ENCODE results near the gene CPTP.

Gene CPTP

DNA sequence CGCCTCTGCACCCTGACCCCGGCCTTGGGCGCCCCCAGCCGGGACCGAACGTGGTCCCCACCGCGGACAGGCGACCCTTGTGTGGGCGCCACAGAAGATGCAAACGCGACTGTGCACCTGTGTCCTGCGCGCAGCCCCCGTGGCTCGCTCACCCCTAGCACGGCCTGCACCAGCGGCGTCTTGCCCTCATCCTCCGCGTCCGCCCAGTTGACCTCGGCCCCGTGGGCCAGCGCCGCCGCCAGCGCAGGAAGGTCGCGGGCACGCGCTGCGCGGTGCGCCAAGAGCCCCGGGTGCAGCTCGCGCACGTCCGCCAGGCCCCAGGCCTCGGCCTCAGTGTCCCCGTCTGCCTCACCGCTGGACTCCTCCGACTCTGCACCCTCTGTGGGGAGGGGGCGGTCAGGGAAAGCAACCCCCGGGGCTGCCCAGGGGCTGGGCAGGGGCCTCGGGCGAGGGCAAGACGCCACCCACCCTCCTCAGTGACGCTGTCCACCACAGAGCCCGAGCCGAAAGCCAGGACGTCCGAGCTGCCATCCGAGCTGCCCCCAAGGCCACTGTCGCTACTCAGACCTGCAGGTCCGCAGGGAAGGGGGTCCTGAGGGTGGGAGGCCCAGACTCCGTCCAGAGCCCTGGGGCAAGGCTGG is 30.2 kb upstream of the CPTP start:
- no peaks in the 10 kb centered on the region for H3K4me1 Mint-ChIP-seq
- no peaks in the 10 kb centered on the region for H3K36me3 Mint-ChIP-seq (ENCODE audit: low read depth)
- H3K27ac Mint-ChIP-seq: no peak overlapping the region
- H3K9me3 Mint-ChIP-seq: no peaks in the 10 kb centered on the region
- TF ChIP-seq, protein P1, sequence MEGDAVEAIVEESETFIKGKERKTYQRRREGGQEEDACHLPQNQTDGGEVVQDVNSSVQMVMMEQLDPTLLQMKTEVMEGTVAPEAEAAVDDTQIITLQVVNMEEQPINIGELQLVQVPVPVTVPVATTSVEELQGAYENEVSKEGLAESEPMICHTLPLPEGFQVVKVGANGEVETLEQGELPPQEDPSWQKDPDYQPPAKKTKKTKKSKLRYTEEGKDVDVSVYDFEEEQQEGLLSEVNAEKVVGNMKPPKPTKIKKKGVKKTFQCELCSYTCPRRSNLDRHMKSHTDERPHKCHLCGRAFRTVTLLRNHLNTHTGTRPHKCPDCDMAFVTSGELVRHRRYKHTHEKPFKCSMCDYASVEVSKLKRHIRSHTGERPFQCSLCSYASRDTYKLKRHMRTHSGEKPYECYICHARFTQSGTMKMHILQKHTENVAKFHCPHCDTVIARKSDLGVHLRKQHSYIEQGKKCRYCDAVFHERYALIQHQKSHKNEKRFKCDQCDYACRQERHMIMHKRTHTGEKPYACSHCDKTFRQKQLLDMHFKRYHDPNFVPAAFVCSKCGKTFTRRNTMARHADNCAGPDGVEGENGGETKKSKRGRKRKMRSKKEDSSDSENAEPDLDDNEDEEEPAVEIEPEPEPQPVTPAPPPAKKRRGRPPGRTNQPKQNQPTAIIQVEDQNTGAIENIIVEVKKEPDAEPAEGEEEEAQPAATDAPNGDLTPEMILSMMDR (IDR thresholded peaks at IDR 0.05; ENCODE audit: unreplicated experiment in 3 of 3): no peak
- H3K4me3 Mint-ChIP-seq: no peak overlapping the region
- H3K27me3 Mint-ChIP-seq (ENCODE audit: low read depth): no peaks in the 10 kb centered on the region

DNA sequence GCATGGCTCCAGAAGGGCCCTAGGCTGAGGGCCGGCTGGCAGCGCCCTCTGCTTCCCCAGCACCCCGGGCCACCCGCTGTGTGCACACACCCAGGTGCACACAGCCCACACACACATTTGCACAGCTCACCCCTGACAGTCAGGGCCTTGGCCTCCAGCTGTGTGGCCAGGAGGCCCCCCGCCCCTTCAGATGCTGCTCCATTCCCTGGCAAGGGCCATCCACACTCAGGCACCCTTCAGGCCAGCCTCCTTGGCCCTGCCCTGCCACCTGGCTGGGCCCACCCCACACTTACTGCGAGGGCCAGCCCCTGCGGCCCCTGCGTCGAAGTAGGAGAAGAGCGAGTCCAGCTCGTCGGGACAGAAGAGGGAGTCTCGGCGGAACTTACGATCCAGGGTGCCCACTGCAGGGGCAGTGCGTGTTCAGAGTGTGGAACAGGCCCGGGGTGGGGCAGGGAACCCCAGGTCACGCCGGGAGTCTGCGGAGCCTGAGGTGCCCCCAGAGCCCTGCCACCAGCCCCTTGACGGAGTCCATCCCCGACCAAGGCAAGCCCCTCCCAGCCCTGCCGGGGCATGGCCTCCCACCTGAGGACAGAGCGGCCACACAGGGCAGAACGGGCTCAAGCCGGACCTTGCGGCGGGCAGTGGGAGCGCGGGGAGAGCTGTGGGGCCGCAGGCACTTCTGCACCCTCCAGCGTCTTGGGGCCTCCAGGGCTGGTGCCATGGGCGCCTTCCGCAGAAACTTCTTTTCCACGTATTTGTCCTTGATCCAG is 29.3 kb upstream of the CPTP start:
- Mint-ChIP-seq H3K27ac (no peak overlapping the region), H3K9me3 (no peaks in the 10 kb centered on the region), H3K4me1 (no peaks in the 10 kb centered on the region), H3K27me3 (ENCODE audit: low read depth) (no peaks in the 10 kb centered on the region), H3K36me3 (ENCODE audit: low read depth) (no peaks in the 10 kb centered on the region), H3K4me3 (no peak overlapping the region)
- TF ChIP-seq, protein P1 (IDR thresholded peaks at IDR 0.05; ENCODE audit: unreplicated experiment in 3 of 3): no peak

DNA sequence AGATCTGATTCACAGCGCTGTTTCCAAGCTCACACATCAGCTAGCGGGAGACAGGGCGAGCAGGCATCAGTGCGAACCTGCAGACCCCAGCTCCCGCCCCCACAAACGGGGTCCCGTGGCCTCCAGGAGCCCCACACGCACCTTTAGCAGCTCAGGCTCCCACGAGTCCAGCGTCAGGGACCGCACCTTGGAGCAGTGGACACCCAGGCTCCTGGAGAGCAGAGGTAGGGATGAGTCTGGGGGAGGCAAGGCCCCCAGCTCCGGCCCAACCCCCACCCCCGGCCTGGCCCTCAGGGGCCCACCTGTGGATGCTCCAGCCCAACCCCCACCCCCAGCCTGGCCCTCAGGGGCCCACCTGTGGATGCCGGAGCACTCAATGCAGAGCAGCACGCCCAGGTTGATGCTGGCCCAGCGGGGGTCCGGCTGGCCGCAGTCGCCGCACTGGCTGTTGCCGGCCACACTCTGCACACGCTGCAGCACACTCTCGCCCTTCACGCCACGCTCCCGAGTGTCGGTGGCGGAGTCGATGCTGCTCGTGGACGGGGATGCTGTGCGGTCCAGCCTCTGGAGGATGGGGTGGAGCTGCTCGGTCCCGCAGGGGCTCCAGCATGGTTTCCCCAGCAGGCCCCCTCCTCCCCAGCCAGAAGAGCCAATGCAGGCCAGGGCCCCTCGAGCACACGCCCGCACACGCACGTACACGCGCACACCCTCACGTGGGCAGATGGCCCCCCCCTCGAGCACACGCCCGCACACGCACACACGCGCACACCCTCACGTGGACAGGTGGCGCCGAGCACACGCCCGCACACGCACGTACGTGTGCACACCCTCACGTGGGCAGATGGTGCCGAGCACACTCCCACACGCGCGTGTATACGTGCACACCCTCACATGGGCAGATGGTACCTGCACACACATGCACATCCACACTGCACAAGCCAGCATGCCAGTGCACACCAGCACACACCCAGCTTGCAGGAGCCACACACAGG is 28.2 kb upstream of the CPTP start:
- Mint-ChIP-seq H3K27me3 (ENCODE audit: low read depth) (no peaks in the 10 kb centered on the region), H3K9me3 (no peaks in the 10 kb centered on the region), H3K36me3 (ENCODE audit: low read depth) (no peaks in the 10 kb centered on the region), H3K4me3 (no peak overlapping the region), H3K27ac (no peak overlapping the region), H3K4me1 (no peaks in the 10 kb centered on the region)
- TF ChIP-seq, protein P1 (IDR thresholded peaks at IDR 0.05; ENCODE audit: unreplicated experiment in 3 of 3): no peak

DNA sequence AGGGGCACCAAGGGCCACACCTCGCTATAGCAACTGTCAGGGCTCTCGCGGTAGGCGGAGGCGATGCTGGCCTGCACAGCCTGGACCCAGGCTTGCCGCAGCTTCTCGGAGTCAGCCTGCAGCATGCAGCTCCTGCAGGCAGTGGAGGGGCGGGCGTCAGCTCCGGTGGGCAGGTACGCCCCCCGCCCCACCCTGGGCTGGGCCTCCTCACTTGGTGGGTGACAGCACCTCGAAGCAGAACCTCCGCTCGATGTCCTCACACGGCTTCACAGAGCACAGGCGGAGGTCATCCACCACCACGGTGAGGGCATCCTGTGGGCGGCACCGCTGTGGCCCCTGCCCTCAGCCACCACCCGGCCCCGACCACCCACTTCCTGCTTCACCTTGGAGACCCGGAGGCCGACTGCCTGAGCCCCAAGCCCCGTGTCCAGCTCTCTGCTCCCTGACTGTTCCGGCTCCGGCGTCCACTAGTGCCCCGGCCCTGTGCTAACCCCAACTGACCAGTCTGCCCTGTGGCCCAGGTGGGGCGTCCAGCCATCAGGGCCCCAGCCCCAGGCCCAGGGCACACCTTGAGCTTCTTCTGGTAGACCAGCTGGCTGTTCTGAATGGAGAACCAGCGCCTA is 26.7 kb upstream of the CPTP start:
- H3K4me1 Mint-ChIP-seq: no peaks in the 10 kb centered on the region
- no peaks in the 10 kb centered on the region for H3K36me3 Mint-ChIP-seq (ENCODE audit: low read depth)
- no peak overlapping the region for H3K27ac Mint-ChIP-seq
- no peaks in the 10 kb centered on the region for H3K9me3 Mint-ChIP-seq
- TF ChIP-seq, protein P1 (IDR thresholded peaks at IDR 0.05; ENCODE audit: unreplicated experiment in 3 of 3): no peak
- H3K27me3 Mint-ChIP-seq (ENCODE audit: low read depth): no peaks in the 10 kb centered on the region
- H3K4me3 Mint-ChIP-seq: no peak overlapping the region

DNA sequence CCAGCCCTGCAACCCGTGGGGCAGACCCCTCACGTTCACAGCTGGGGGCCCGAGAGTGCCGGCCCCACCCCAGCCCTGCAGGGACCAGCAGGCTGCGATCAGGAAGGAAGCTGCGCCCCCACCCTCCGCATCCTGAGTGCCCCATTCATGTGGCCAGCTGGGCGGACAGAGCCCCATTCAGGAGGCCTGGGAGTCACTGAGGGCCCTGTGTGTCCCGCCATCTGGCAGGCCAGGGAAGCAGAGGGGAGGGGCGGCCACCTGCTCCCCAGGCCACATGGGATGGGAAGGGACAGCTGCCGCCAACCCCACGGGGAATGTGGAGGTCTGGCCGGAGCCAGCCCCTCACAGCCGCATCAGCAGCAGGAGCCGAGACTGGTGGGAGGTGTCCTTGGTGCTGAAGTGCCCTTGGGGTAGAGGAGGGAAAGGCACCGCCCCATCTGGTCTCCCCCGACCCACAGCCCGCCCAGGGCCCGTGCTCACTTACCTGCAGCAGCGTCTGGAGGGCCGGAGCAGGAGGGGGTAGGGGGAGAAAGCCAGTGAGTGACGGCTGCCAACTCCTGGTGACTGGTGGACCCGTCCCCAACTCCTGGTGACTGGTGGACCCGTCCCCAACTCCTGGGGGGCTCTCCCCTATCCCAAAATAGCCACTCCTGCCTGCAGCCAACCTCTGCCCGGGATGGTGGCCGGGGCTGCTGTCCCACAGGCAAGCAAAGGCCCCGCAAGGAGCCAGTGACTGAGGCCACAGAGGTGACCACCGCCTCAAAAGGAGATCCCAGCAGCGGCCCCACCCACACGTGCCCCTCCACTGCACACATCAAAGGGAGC is 25.5 kb upstream of the CPTP start:
- Mint-ChIP-seq H3K4me1 (no peaks in the 10 kb centered on the region), H3K27me3 (ENCODE audit: low read depth) (no peaks in the 10 kb centered on the region), H3K36me3 (ENCODE audit: low read depth) (no peaks in the 10 kb centered on the region), H3K27ac (no peak overlapping the region), H3K9me3 (no peaks in the 10 kb centered on the region), H3K4me3 (no peak overlapping the region)
- TF ChIP-seq, protein P1 (IDR thresholded peaks at IDR 0.05; ENCODE audit: unreplicated experiment in 3 of 3): no peak

Measured in nephron (organoid).